HEK293 (cell line): Measurements from ENCODE around the gene CLCN1.
A peak's percentile ranks its signal among the peaks of the same experiment; 100 is the strongest.

Experiments
- BCL11A ChIP-seq: fragments of 450-650 bp; formaldehyde crosslinking; IDR thresholded peaks from 2 replicates; pipeline ENCODE4 v1.5.1; 2016; ENCODE audit warnings: low read depth, missing biosample characterization, missing genetic modification characterization
- GLIS2 ChIP-seq: fragments of 450-650 bp; formaldehyde crosslinking; IDR thresholded peaks from 2 replicates; pipeline ENCODE4 v1.5.1; 2016; ENCODE audit warnings: missing biosample characterization, missing genetic modification characterization
- HIC1 ChIP-seq: fragments of 450-650 bp; formaldehyde crosslinking; IDR thresholded peaks from 2 replicates; pipeline ENCODE4 v1.5.1; 2016; ENCODE audit warnings: missing biosample characterization, missing genetic modification characterization
- IKZF3 ChIP-seq: fragments of 450-650 bp; IDR thresholded peaks from 2 replicates; pipeline ENCODE4 v1.5.0; 2018; ENCODE audit warnings: missing biosample characterization, mild to moderate bottlenecking, missing genetic modification characterization, moderate library complexity
- KLF1 ChIP-seq: fragments of 450-650 bp; formaldehyde crosslinking; IDR thresholded peaks from 2 replicates; pipeline ENCODE4 v1.5.1; 2016; ENCODE audit warnings: missing biosample characterization, missing genetic modification characterization
- KLF10 ChIP-seq: fragments of 450-650 bp; IDR thresholded peaks from 2 replicates; pipeline ENCODE4 v1.5.1; 2018; ENCODE audit warnings: missing biosample characterization, mild to moderate bottlenecking, missing genetic modification characterization
- MZF1 ChIP-seq: fragments of 450-650 bp; formaldehyde crosslinking; IDR thresholded peaks from 2 replicates; pipeline ENCODE4 v1.5.1; 2017; ENCODE audit warnings: missing biosample characterization, missing genetic modification characterization, borderline replicate concordance
- OSR2 ChIP-seq: fragments of 450-650 bp; formaldehyde crosslinking; IDR thresholded peaks from 2 replicates; pipeline ENCODE4 v1.5.1; 2016; ENCODE audit warnings: missing biosample characterization, missing genetic modification characterization
- SP3 ChIP-seq: fragments of 450-650 bp; formaldehyde crosslinking; IDR thresholded peaks from 2 replicates; pipeline ENCODE4 v1.5.1; 2016; ENCODE audit warnings: missing biosample characterization, missing genetic modification characterization
- YY1 ChIP-seq: fragments of 450-650 bp; formaldehyde crosslinking; IDR thresholded peaks from 2 replicates; pipeline ENCODE4 v1.5.1; 2018; ENCODE audit warnings: missing biosample characterization, missing genetic modification characterization
- ZBTB20 ChIP-seq: fragments of 450-650 bp; formaldehyde crosslinking; IDR thresholded peaks from 2 replicates; pipeline ENCODE4 v1.5.1; 2016; ENCODE audit warnings: missing biosample characterization, missing genetic modification characterization
- ZFHX2 ChIP-seq: fragments of 450-650 bp; formaldehyde crosslinking; conservative IDR thresholded peaks from 2 replicates; pipeline ENCODE4 v1.5.1; 2016; ENCODE audit warnings: missing biosample characterization, missing genetic modification characterization
- ZIC2 ChIP-seq: fragments of 450-650 bp; formaldehyde crosslinking; IDR thresholded peaks from 2 replicates; pipeline ENCODE4 v1.5.1; 2016; ENCODE audit warnings: missing biosample characterization, missing genetic modification characterization
- ZNF221 ChIP-seq: fragments of 450-650 bp; formaldehyde crosslinking; IDR thresholded peaks from 2 replicates; pipeline ENCODE4 v1.5.1; 2017; ENCODE audit warnings: missing biosample characterization, missing genetic modification characterization, borderline replicate concordance
- ZNF223 ChIP-seq: fragments of 450-650 bp; formaldehyde crosslinking; IDR thresholded peaks from 2 replicates; pipeline ENCODE4 v1.5.1; 2016; ENCODE audit warnings: missing biosample characterization, missing genetic modification characterization
- ZNF239 ChIP-seq: fragments of 450-650 bp; formaldehyde crosslinking; IDR thresholded peaks from 2 replicates; pipeline ENCODE4 v1.5.1; 2016; ENCODE audit warnings: missing biosample characterization, missing genetic modification characterization
- ZNF248 ChIP-seq: fragments of 450-650 bp; formaldehyde crosslinking; IDR thresholded peaks from 2 replicates; pipeline ENCODE4 v1.5.1; 2017; ENCODE audit warnings: missing biosample characterization, missing genetic modification characterization
- ZNF266 ChIP-seq: fragments of 450-650 bp; formaldehyde crosslinking; IDR thresholded peaks from 2 replicates; pipeline ENCODE4 v1.5.1; 2016; ENCODE audit warnings: missing biosample characterization, missing genetic modification characterization, low read depth
- ZNF341 ChIP-seq: fragments of 450-650 bp; formaldehyde crosslinking; IDR thresholded peaks from 2 replicates; pipeline ENCODE4; 2016; ENCODE audit warnings: low read depth, missing biosample characterization, missing genetic modification characterization
- ZNF391 ChIP-seq: fragments of 450-650 bp; formaldehyde crosslinking; IDR thresholded peaks from 2 replicates; pipeline ENCODE4 v1.5.1; 2016; ENCODE audit warnings: low read depth, missing biosample characterization, missing genetic modification characterization, borderline replicate concordance
- ZNF449 ChIP-seq: fragments of 450-650 bp; formaldehyde crosslinking; IDR thresholded peaks from 2 replicates; pipeline ENCODE4 v1.5.1; 2017; ENCODE audit warnings: missing biosample characterization, mild to moderate bottlenecking, missing genetic modification characterization, moderate library complexity
- ZNF48 ChIP-seq: fragments of 450-650 bp; formaldehyde crosslinking; IDR thresholded peaks from 2 replicates; pipeline ENCODE4 v1.5.1; 2016; ENCODE audit warnings: missing biosample characterization, missing genetic modification characterization
- ZNF510 ChIP-seq: fragments of 450-650 bp; formaldehyde crosslinking; IDR thresholded peaks from 2 replicates; pipeline ENCODE4 v1.5.1; 2018; ENCODE audit warnings: mild to moderate bottlenecking, missing genetic modification characterization, missing biosample characterization; ENCODE audit not compliant: insufficient replicate concordance
- ZNF529 ChIP-seq: fragments of 450-650 bp; formaldehyde crosslinking; IDR thresholded peaks from 2 replicates; pipeline ENCODE4 v1.5.1; 2017; ENCODE audit warnings: missing genetic modification characterization, missing biosample characterization; ENCODE audit not compliant: insufficient replicate concordance
- ZNF561 ChIP-seq: fragments of 450-650 bp; IDR thresholded peaks from 2 replicates; pipeline ENCODE4 v1.5.1; 2018; ENCODE audit warnings: missing biosample characterization, missing genetic modification characterization, borderline replicate concordance
- ZNF76 ChIP-seq: fragments of 450-650 bp; formaldehyde crosslinking; IDR thresholded peaks from 2 replicates; pipeline ENCODE4; 2016; ENCODE audit warnings: low read depth, missing biosample characterization, missing genetic modification characterization, borderline replicate concordance
- ZNF776 ChIP-seq: fragments of 450-650 bp; formaldehyde crosslinking; IDR thresholded peaks from 2 replicates; pipeline ENCODE4 v1.5.0; 2017; ENCODE audit warnings: missing biosample characterization, missing genetic modification characterization, borderline replicate concordance
- ZSCAN18 ChIP-seq: fragments of 450-650 bp; formaldehyde crosslinking; IDR thresholded peaks from 2 replicates; pipeline ENCODE4 v1.5.1; 2016; ENCODE audit warnings: missing biosample characterization, missing genetic modification characterization
- TF ChIP-seq, protein P1 (sequence below): fragments of 450-650 bp; formaldehyde crosslinking; IDR thresholded peaks from 2 replicates; pipeline ENCODE4 v1.5.1; 2016; ENCODE audit warnings: missing biosample characterization, missing genetic modification characterization, low read depth
- TF ChIP-seq, protein P2 (sequence below): fragments of 450-650 bp; formaldehyde crosslinking; IDR thresholded peaks from 2 replicates; pipeline ENCODE4 v1.5.1; 2016; ENCODE audit warnings: missing biosample characterization, missing genetic modification characterization

Gene CLCN1

GRCh38 chr7:143380646-143381426, 64.9 kb downstream of the CLCN1 start, which contains the start of gene ZYX (continued):
- TF ChIP-seq HIC1 (tag by site-specific recombination), result peak; percentile 96
- no peak for TF ChIP-seq ZNF529 (tag by site-specific recombination)
- TF ChIP-seq ZNF266 (tag by site-specific recombination), result no peak
- peak; percentile 81 for TF ChIP-seq SP3
- TF ChIP-seq, protein P1, sequence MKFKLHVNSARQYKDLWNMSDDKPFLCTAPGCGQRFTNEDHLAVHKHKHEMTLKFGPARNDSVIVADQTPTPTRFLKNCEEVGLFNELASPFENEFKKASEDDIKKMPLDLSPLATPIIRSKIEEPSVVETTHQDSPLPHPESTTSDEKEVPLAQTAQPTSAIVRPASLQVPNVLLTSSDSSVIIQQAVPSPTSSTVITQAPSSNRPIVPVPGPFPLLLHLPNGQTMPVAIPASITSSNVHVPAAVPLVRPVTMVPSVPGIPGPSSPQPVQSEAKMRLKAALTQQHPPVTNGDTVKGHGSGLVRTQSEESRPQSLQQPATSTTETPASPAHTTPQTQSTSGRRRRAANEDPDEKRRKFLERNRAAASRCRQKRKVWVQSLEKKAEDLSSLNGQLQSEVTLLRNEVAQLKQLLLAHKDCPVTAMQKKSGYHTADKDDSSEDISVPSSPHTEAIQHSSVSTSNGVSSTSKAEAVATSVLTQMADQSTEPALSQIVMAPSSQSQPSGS (tag by site-specific recombination), result no peak
- peak; percentile 77 for TF ChIP-seq ZNF341 (tag by site-specific recombination)
- peak; percentile 79 for TF ChIP-seq OSR2 (tag by site-specific recombination)
- TF ChIP-seq ZIC2 (tag by site-specific recombination), result peak; percentile 81
- no peak for TF ChIP-seq ZNF449 (tag by site-specific recombination)
- TF ChIP-seq, protein P2, sequence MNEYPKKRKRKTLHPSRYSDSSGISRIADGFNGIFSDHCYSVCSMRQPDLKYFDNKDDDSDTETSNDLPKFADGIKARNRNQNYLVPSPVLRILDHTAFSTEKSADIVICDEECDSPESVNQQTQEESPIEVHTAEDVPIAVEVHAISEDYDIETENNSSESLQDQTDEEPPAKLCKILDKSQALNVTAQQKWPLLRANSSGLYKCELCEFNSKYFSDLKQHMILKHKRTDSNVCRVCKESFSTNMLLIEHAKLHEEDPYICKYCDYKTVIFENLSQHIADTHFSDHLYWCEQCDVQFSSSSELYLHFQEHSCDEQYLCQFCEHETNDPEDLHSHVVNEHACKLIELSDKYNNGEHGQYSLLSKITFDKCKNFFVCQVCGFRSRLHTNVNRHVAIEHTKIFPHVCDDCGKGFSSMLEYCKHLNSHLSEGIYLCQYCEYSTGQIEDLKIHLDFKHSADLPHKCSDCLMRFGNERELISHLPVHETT (tag by site-specific recombination), result no peak
- TF ChIP-seq ZNF223, result no peak
- TF ChIP-seq ZNF48 (tag by site-specific recombination), result no peak
- no peak for TF ChIP-seq ZNF776 (tag by site-specific recombination)
- peak; percentile 76 for TF ChIP-seq KLF10 (tag by site-specific recombination)
- TF ChIP-seq GLIS2 (tag by site-specific recombination), result peak; percentile 99
- 0 out of 2 replicates have a peak, but pooled peaks have one; percentile 57 for TF ChIP-seq ZNF561 (tag by site-specific recombination)
- TF ChIP-seq ZFHX2 (tag by site-specific recombination), result peak; percentile 87
- TF ChIP-seq ZNF221, result no peak
- TF ChIP-seq IKZF3 (tag by site-specific recombination), result peak; percentile 48; the same call in 1 of the 2 replicates
- TF ChIP-seq ZNF239 (tag by site-specific recombination), result no peak
- no peak for TF ChIP-seq YY1
- TF ChIP-seq KLF1 (tag by site-specific recombination), result peak; percentile 70
- TF ChIP-seq ZNF391 (tag by site-specific recombination), result no peak; the same call in 1 of the 2 replicates
- TF ChIP-seq ZBTB20, result peak; percentile 71; the same call in 1 of the 2 replicates
- TF ChIP-seq MZF1, result no peak
- TF ChIP-seq ZSCAN18 (tag by site-specific recombination), result no peak
- TF ChIP-seq ZNF248 (tag by site-specific recombination), result no peak
- 0 out of 2 replicates have a peak, but pooled peaks have one; percentile 46 for TF ChIP-seq ZNF76 (tag by site-specific recombination)
- TF ChIP-seq ZNF510 (tag by site-specific recombination), result no peak
- TF ChIP-seq BCL11A (tag by site-specific recombination), result no peak; the same call in 1 of the 2 replicates
